Smooth muscle cell (in vitro differentiated cells): ENCODE data around the gene CNTRL. TPM values are rescaled to one million over a fixed set of nuclear protein-coding genes. Genes with fewer than 3 reads are reported as not detected.
A peak's percentile ranks its signal among the peaks of the same experiment; 100 is the strongest.
"Not testable (repeated sequence)": the region's sequence is repeated elsewhere in the genome, so short reads cannot be mapped to it uniquely, and the experiment has no call there.

Source experiments
- DNase-seq: peaks from one replicate; lab custom pipeline; 2025; ENCODE audit not compliant: unreplicated experiment; lab: John Stamatoyannopoulos, UW
- H2AFZ ChIP-seq: fragments of 200-600 bp; sonication (generic); 2 replicates; pipeline ENCODE4 v1.6.0; 2016; ENCODE audit warnings: antibody characterized with exemption, low read depth, mild to moderate bottlenecking
- H3F3A ChIP-seq: fragments of 200-600 bp; sonication (generic); 2 replicates; pipeline ENCODE4 v1.6.0; 2017; ENCODE audit warnings: antibody characterized with exemption, low read depth
- H3K27ac ChIP-seq: fragments of 200-600 bp; sonication (generic); 2 replicates; pipeline ENCODE4 v1.5.1; 2016; ENCODE audit warnings: low read depth, mild to moderate bottlenecking
- H3K27me3 ChIP-seq: fragments of 200-600 bp; sonication (generic); 2 replicates; pipeline ENCODE4 v1.6.1; 2016; ENCODE audit warnings: low read depth, mild to moderate bottlenecking
- H3K36me3 ChIP-seq: fragments of 200-600 bp; sonication (generic); 2 replicates; pipeline ENCODE4 v1.5.1; 2016; ENCODE audit warnings: low read depth
- H3K4me1 ChIP-seq: fragments of 200-600 bp; sonication (generic); 2 replicates; pipeline ENCODE4 v1.5.1; 2016; ENCODE audit warnings: low read depth
- H3K4me2 ChIP-seq: fragments of 200-600 bp; sonication (generic); 2 replicates; pipeline ENCODE4 v1.6.0; 2016; ENCODE audit warnings: mild to moderate bottlenecking
- H3K4me3 ChIP-seq: fragments of 200-600 bp; sonication (generic); 2 replicates; pipeline ENCODE4 v1.5.1; 2016; ENCODE audit warnings: mild to moderate bottlenecking
- H3K79me2 ChIP-seq: fragments of 200-600 bp; sonication (generic); 2 replicates; pipeline ENCODE4 v1.6.0; 2016; ENCODE audit warnings: low read depth, mild to moderate bottlenecking
- H3K9ac ChIP-seq: fragments of 200-600 bp; sonication (generic); 2 replicates; pipeline ENCODE4 v1.6.0; 2016; ENCODE audit warnings: low read depth
- H3K9me3 ChIP-seq: fragments of 200-600 bp; sonication (generic); replicated peaks from 2 replicates; pipeline ENCODE4 v1.5.1; 2016; ENCODE audit warnings: low read depth
- H4K20me1 ChIP-seq: fragments of 200-600 bp; sonication (generic); 2 replicates; pipeline ENCODE4 v1.6.0; 2016; ENCODE audit warnings: low read depth
- CTCF ChIP-seq: fragments of 200-600 bp; sonication (generic); IDR thresholded peaks from 2 replicates; pipeline ENCODE4 v1.5.1; 2017; ENCODE audit warnings: borderline replicate concordance, mild to moderate bottlenecking, antibody characterized with exemption; ENCODE audit not compliant: insufficient read depth, poor library complexity, severe bottlenecking
- WGBS: methylation state at CpG from one replicate; pipeline ENCODE4 v1.1.7; 2016; ENCODE audit warnings: low lambda C conversion rate; 5-methylcytosine and 5-hydroxymethylcytosine counted together
- polyA plus RNA-seq: library from polyadenylated mRNA; unstranded; fragments of >200 nt; fragmentation: Nextera tagmentation; extraction: Ambion mirVana; gene quantifications from 2 replicates; pipeline ENCODE4 v1.2.1, GENCODE V29; 2016
- total RNA-seq: library from RNA; depleted of rRNA; stranded (reverse); fragments of >200 nt; gene quantifications from 2 replicates; pipeline ENCODE4 v1.2.3, GENCODE V29; 2014

Gene CNTRL
- total and polyA plus RNA-seq, 2 experiments from 2014 or later = 3.6 to 9.1 TPM

DNA sequence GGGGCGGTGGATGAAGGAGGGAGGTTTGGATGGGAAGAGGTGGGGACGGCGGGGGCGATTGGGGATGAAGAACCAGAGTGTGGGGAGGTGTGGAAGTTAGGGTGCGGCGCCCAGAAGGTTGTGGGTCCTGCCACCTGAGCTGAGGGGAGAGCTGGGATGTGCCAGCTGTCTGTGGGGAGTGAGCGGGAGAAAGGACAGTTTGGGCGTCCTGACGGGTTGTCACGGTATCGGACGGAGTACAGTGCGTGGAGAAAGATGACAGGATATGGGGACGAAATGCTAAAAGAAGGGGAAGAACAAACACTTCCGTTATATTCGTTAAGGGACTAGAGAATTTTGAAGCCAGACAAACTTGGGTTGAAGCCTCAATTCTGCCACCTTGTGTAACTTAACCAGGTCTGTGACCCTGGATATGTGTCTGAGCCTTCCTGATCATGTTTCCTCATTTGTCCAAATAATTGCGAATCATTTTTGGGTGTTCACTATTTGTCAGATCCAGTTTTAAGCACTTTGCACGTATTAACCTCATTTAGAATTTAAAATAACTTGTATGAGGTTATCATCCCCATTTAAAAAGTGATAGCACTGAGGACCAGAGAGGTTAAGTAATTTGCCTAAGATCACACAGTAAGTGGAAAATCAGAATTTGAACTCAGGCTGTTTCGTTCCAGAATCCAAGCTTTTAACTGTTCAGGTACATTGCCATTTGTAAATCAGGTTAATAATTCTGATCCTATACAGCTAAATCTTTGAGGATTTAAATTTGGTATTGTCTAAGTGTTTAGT, 689 bp downstream of the CNTRL start:
- H2AFZ ChIP-seq = peak overlapping the region; percentile 83
- H3K27me3 ChIP-seq = peaks cover 9% of the 10 kb centered on the region
- no peaks in the 10 kb centered on the region for H3K9me3 ChIP-seq
- peak overlapping the region; percentile 87 for H3K4me2 ChIP-seq
- H3K4me3 ChIP-seq = peak overlapping the region; percentile 66
- DNase-seq = no peak
- peak overlapping the region; percentile 82 for H3K9ac ChIP-seq
- WGBS = 9% methylated on average over 15 of the region's 19 CpGs
- peaks cover 8% of the 10 kb centered on the region for H3K4me1 ChIP-seq
- H3K27ac ChIP-seq = peak overlapping the region; percentile 78
- H3F3A ChIP-seq = no peaks in the 10 kb centered on the region
- no peak for TF ChIP-seq CTCF
- H3K79me2 ChIP-seq = no peaks in the 10 kb centered on the region
- H3K36me3 ChIP-seq = no peaks in the 10 kb centered on the region
- no peaks in the 10 kb centered on the region for H4K20me1 ChIP-seq

- H3K27me3 ChIP-seq = no peaks in the 10 kb centered on the region
- H4K20me1 ChIP-seq = no peaks in the 10 kb centered on the region
- no peak for TF ChIP-seq CTCF
- WGBS = 91% methylated on average over 1 of the region's 1 CpG
- no peak overlapping the region for H3K4me2 ChIP-seq
- H2AFZ ChIP-seq = no peak overlapping the region
- no peaks in the 10 kb centered on the region for H3F3A ChIP-seq
- no peak overlapping the region for H3K4me3 ChIP-seq
- no peaks in the 10 kb centered on the region for H3K9me3 ChIP-seq
- no peak for DNase-seq
- no peak overlapping the region for H3K9ac ChIP-seq
- H3K36me3 ChIP-seq = no peaks in the 10 kb centered on the region
- H3K4me1 ChIP-seq = no peaks in the 10 kb centered on the region
- H3K27ac ChIP-seq = no peak overlapping the region
- H3K79me2 ChIP-seq = no peaks in the 10 kb centered on the region
Observed at GRCh38 chr9:121082075-121082474, 7.3 kb downstream of the CNTRL start.

DNA sequence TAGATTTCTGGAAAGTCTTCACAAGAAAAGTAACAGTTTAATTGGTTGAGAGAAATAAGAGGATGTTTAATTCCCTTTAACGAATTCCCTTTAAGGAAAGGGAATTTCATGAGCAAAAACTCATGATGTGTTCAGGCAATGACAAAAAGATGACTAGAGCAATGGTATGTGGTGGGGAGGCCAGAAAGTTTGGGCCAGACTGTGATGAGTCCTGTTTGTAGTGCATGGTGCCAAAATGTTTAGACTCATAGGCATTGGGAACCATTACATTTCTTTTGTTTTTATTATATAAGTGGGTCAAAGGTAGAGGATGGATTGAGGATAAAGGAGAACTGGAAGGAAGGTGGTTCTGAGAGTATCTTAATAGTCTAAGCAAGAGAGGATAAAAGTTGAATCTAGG, 10.9 kb downstream of the CNTRL start:
- TF ChIP-seq CTCF = no peak
- H3K9me3 ChIP-seq = no peaks in the 10 kb centered on the region
- H3K36me3 ChIP-seq = no peaks in the 10 kb centered on the region
- H3K27me3 ChIP-seq = no peaks in the 10 kb centered on the region
- no peak overlapping the region for H2AFZ ChIP-seq
- no peak overlapping the region for H3K4me3 ChIP-seq
- no peak overlapping the region for H3K27ac ChIP-seq
- WGBS = 81% methylated on average over 1 of the region's 1 CpG
- no peaks in the 10 kb centered on the region for H4K20me1 ChIP-seq
- H3K79me2 ChIP-seq = no peaks in the 10 kb centered on the region
- no peaks in the 10 kb centered on the region for H3F3A ChIP-seq
- no peaks in the 10 kb centered on the region for H3K4me1 ChIP-seq
- H3K4me2 ChIP-seq = no peak overlapping the region
- DNase-seq = no peak
- H3K9ac ChIP-seq = no peak overlapping the region

DNA sequence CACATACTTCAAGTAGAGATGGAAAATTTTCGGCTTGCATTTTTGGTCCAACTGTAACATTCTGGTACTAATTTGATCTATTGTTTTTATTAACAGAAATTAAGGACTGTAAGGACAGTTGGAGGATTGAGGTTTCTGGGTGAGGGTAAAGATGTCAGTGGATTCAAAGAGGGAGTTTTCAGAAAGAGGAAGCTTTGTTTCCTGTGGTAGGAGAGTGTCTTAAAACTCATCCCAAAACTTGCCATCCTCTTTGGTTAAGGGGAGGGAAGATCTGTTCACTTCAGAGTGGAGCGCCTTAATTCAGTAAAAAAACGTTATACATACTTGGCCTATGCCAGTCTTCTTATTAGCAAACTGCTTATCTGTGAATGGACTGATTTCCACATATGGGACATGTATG, 13.8 kb downstream of the CNTRL start:
- Histone ChIP-seq H3K36me3 (no peaks in the 10 kb centered on the region), H3K4me2 (no peak overlapping the region), H4K20me1 (no peaks in the 10 kb centered on the region), H3F3A (no peaks in the 10 kb centered on the region), H3K4me1 (no peaks in the 10 kb centered on the region), H3K9ac (no peak overlapping the region), H3K27ac (no peak overlapping the region), H3K79me2 (no peaks in the 10 kb centered on the region), H2AFZ (no peak overlapping the region), H3K4me3 (no peak overlapping the region), H3K27me3 (no peaks in the 10 kb centered on the region), H3K9me3 (no peaks in the 10 kb centered on the region)
- 89% methylated on average over 3 of the region's 3 CpGs for WGBS
- DNase-seq = no peak
- no peak for TF ChIP-seq CTCF

DNA sequence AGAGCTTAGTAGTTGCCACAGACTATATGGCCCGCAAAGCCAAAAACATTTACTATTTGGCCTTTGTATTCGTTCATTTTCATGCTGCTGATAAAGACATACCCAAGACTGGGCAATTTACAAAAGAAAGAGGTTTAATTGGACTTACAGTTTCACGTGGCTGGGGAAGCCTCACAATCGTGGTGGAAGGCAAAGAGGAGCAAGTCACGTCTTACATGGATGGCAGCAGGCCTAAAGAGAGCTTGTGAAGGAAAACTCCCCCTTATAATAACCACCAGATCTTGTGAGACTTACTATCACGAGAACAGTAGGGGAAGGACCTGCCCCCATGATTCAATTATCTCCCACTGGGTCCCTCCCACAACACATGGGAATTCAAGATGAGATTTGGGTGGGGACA, 16.0 kb downstream of the CNTRL start:
- H4K20me1 ChIP-seq, H3K9me3 ChIP-seq, H3K4me1 ChIP-seq, H2AFZ ChIP-seq, DNase-seq, H3F3A ChIP-seq, H3K79me2 ChIP-seq, H3K4me3 ChIP-seq, H3K27me3 ChIP-seq, H3K36me3 ChIP-seq, H3K4me2 ChIP-seq, H3K9ac ChIP-seq, H3K27ac ChIP-seq: not testable (repeated sequence)
- WGBS = 80% methylated on average over 6 of the region's 6 CpGs
